Erythroblast (primary cell): ENCODE results near the gene CREB5.

Experiments used
- GATA1 ChIP-seq: IDR thresholded peaks from 2 replicates; pipeline ENCODE4 v1.6.1; 2011; ENCODE audit warnings: low read depth, mild to moderate bottlenecking, control low read depth, low read length, moderate library complexity
- POLR2A ChIP-seq: IDR thresholded peaks from 2 replicates; pipeline ENCODE4 v1.6.1; 2011; ENCODE audit warnings: mild to moderate bottlenecking, low read length

DNA sequence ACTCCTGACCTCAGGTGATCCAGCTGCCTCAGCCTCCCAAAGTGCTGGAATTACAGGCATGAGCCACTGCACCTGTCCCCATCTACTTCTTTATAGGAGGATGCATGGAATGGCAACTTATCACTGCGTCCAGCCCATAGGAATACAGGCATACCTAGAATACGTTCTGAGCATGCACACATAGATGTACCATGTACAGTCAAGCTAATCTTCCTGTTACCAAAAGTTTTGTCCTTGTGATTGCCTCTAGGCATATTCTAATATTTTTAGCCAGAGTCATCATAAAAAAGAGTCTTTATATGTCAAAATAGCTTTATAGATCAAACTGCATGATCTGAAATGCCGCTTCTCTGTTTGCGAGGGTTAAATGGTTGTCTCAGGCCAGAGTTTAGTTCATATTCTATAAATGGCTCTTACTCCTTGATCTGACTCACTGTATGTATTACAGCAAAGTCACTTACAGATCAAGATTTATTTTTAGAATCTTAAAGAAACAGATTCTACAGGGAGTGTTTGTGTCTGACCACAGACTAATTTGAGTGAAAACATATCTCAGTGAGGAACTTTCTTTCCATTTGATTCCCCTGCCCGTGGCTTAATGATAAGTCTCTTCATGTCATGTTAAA lies 210.9 kb downstream of the CREB5 start:
- TF ChIP-seq POLR2A: no peak
- TF ChIP-seq GATA1: no peak
